Measurements from ENCODE around the gene ZSCAN5A.

DNA sequence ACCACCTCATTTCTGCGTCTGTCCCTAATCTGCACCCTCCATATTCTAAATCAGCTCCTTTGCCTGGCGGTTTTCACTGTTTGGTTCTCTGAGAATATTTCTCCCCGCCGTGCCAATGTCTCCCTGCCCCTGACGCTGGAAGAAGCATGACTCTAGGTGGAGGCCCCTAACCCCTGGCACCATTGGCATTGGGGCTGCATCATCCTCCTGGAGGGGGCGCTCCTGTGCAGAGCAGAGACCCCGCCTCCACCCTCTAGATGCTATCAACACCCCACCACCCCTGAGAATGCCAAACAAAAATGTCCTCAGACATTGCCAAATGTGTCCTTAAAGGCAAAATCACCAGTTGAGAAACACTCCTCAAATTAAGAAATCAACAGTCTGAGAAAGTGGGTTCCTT, 123.5 kb downstream of the ZSCAN5A start:
- TF ChIP-seq ESRRA (CRISPR knock-in tag; IDR thresholded peaks at IDR 0.05; ENCODE audit: low read depth) (no peak), PRMT3 (CRISPR knock-in tag; IDR thresholded peaks at IDR 0.05; ENCODE audit: borderline replicate concordance, low read depth) (no peak), TCF12 (IDR thresholded peaks at IDR 0.05) (no peak), TCF12 (CRISPR knock-in tag; IDR thresholded peaks at IDR 0.05) (no peak), ATRX (CRISPR knock-in tag; IDR thresholded peaks at IDR 0.05; ENCODE audit: borderline replicate concordance) (no peak), NKX3-1 (CRISPR knock-in tag; IDR thresholded peaks at IDR 0.05) (no peak), TCF7L2 (IDR thresholded peaks at IDR 0.05; ENCODE audit: low read depth, low read length) (no peak), CREB1 (IDR thresholded peaks at IDR 0.05) (no peak), CREB1 (CRISPR knock-in tag; IDR thresholded peaks at IDR 0.05) (no peak)
- TF ChIP-seq, protein P1, sequence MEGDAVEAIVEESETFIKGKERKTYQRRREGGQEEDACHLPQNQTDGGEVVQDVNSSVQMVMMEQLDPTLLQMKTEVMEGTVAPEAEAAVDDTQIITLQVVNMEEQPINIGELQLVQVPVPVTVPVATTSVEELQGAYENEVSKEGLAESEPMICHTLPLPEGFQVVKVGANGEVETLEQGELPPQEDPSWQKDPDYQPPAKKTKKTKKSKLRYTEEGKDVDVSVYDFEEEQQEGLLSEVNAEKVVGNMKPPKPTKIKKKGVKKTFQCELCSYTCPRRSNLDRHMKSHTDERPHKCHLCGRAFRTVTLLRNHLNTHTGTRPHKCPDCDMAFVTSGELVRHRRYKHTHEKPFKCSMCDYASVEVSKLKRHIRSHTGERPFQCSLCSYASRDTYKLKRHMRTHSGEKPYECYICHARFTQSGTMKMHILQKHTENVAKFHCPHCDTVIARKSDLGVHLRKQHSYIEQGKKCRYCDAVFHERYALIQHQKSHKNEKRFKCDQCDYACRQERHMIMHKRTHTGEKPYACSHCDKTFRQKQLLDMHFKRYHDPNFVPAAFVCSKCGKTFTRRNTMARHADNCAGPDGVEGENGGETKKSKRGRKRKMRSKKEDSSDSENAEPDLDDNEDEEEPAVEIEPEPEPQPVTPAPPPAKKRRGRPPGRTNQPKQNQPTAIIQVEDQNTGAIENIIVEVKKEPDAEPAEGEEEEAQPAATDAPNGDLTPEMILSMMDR (CRISPR knock-in tag; IDR thresholded peaks at IDR 0.05): peak; percentile 6; the same call in 1 of the 2 replicates
- TF ChIP-seq, protein P2, sequence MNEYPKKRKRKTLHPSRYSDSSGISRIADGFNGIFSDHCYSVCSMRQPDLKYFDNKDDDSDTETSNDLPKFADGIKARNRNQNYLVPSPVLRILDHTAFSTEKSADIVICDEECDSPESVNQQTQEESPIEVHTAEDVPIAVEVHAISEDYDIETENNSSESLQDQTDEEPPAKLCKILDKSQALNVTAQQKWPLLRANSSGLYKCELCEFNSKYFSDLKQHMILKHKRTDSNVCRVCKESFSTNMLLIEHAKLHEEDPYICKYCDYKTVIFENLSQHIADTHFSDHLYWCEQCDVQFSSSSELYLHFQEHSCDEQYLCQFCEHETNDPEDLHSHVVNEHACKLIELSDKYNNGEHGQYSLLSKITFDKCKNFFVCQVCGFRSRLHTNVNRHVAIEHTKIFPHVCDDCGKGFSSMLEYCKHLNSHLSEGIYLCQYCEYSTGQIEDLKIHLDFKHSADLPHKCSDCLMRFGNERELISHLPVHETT (CRISPR knock-in tag; conservative IDR thresholded peaks at IDR 0.05): no peak

Measured in HepG2 (cell line).